HCT116 (cell line): Measurements from ENCODE around the gene HSPA9. TPM values are rescaled to one million over a fixed set of nuclear protein-coding genes. Genes with fewer than 3 reads are reported as not detected.

Experiments
- ATAC-seq: fragments of 200-7000 bp; cut with Tn5 transposase; 2 replicates; pipeline ENCODE4 v1.9.1; 2020; ENCODE audit warnings: mild to moderate bottlenecking, moderate library complexity
- BruUV-seq: library from RNA; stranded (reverse); fragments of 400-500 nt; replicated peaks from 2 replicates; lab custom pipeline; 2021; lab: Mats Ljungman, UMichigan
- CTCF ChIA-PET: fragments of 300-600 bp; sonication (Branson Sonifier 250); formaldehyde crosslinking; loops from one replicate; lab custom pipeline; 2021; ENCODE audit warnings: antibody characterized with exemption; lab: Charles Lee
- POLR2A ChIA-PET: fragments of 300-600, 350-600 bp; sonication (Branson Sonifier 250); formaldehyde crosslinking; loops from one replicate; lab custom pipeline; 2021; ENCODE audit warnings: antibody characterized with exemption; lab: Charles Lee
- RAD21 ChIA-PET, 2 experiments: fragments of 300-600 bp; sonication (Branson Sonifier 250); formaldehyde crosslinking; loops; one replicate each; lab custom pipeline; 2023; ENCODE audit warnings: low total read pairs in 2 of 2; ENCODE audit not compliant: uncharacterized antibody in 2 of 2, unreplicated experiment in 2 of 2, low non-redundant PET in 1 of 2; lab: Charles Lee
- DNase-seq: peaks from one replicate; pipeline ENCODE4 v3.0.0-alpha.2; 2010; ENCODE audit warnings: low read depth, low spot score
- H2AFZ ChIP-seq: fragments of 200-600 bp; shearing (Covaris generic), sonication (generic); 2 replicates; pipeline ENCODE4 v1.6.1; 2017; ENCODE audit warnings: low read depth, mixed run types, mixed read lengths, antibody characterized with exemption, low read length; ENCODE audit not compliant: poor library complexity, severe bottlenecking
- H3K27ac ChIP-seq: 2 replicates; pipeline ENCODE4 v1.5.1; 2012; ENCODE audit warnings: low read depth, low read length
- H3K27me3 ChIP-seq: fragments of 200-600 bp; sonication (generic); 2 replicates; pipeline ENCODE4 v1.6.1; 2016; ENCODE audit warnings: mixed run types, low read length, mixed read lengths; ENCODE audit not compliant: insufficient read depth
- H3K36me3 ChIP-seq, 2 experiments: fragments of 200-500 bp in 1 of 2; fragments of 200-600 bp in 1 of 2; sonication (Bioruptor generic) in 1 of 2; sonication (generic) in 1 of 2; 2 replicates each; pipeline versions ENCODE4 v1.5.1 to v1.6.1; 2014 to 2016; ENCODE audit warnings: low read length in 2 of 2, inconsistent platforms in 1 of 2, mixed read lengths in 1 of 2, mixed run types in 1 of 2; ENCODE audit not compliant: insufficient read depth in 2 of 2, control insufficient read depth in 1 of 2
- H3K4me1 ChIP-seq, 2 experiments: fragments of 200-600 bp in 1 of 2; sonication (generic) in 1 of 2; 2 replicates each; pipeline versions ENCODE4 v1.5.1 to v1.6.1; 2012 to 2017; ENCODE audit warnings: low read length in 2 of 2, inconsistent platforms in 1 of 2, mild to moderate bottlenecking in 1 of 2, mixed read lengths in 1 of 2, mixed run types in 1 of 2, moderate library complexity in 1 of 2; ENCODE audit not compliant: insufficient read depth in 2 of 2, control insufficient read depth in 1 of 2
- H3K4me2 ChIP-seq: fragments of 200-600 bp; sonication (generic); 2 replicates; pipeline ENCODE4 v1.6.1; 2017; ENCODE audit warnings: mixed run types, low read length, mixed read lengths
- H3K4me3 ChIP-seq, 2 experiments: fragments of 200-600 bp in 1 of 2; sonication (generic) in 1 of 2; replicated peaks in 1 of 2; 2 replicates each; pipeline ENCODE4 v1.5.1; 2011 to 2016; ENCODE audit warnings: low read length in 2 of 2, control low read depth in 1 of 2, low read depth in 1 of 2, mild to moderate bottlenecking in 1 of 2, mixed read lengths in 1 of 2, mixed run types in 1 of 2
- H3K79me2 ChIP-seq: fragments of 200-600 bp; sonication (generic); 2 replicates; pipeline ENCODE4 v1.6.1; 2017; ENCODE audit warnings: mild to moderate bottlenecking, mixed run types, low read length, moderate library complexity, mixed read lengths; ENCODE audit not compliant: insufficient read depth
- H3K9ac ChIP-seq: fragments of 200-600 bp; sonication (generic); 2 replicates; pipeline ENCODE4 v1.6.1; 2016; ENCODE audit warnings: low read length, mixed read lengths
- H3K9me2 ChIP-seq: fragments of 200-600 bp; sonication (generic), shearing (Covaris generic); 2 replicates; pipeline ENCODE4 v1.6.1; 2017; ENCODE audit warnings: mixed run types, mild to moderate bottlenecking, moderate library complexity; ENCODE audit not compliant: insufficient read depth
- H3K9me3 ChIP-seq, 2 experiments: fragments of 200-500 bp in 1 of 2; fragments of 200-600 bp in 1 of 2; sonication (Bioruptor generic) in 1 of 2; sonication (generic) in 1 of 2; 2 replicates each; pipeline ENCODE4 v1.6.1; 2014 to 2017; ENCODE audit warnings: low read length in 2 of 2, mixed read lengths in 2 of 2, inconsistent platforms in 1 of 2, low read depth in 1 of 2, mild to moderate bottlenecking in 1 of 2, mixed run types in 1 of 2, moderate library complexity in 1 of 2; ENCODE audit not compliant: control insufficient read depth in 1 of 2, insufficient read depth in 1 of 2
- H4K20me1 ChIP-seq: fragments of 200-600 bp; sonication (generic), shearing (Covaris generic); 2 replicates; pipeline ENCODE4 v1.6.1; 2017; ENCODE audit warnings: mixed run types, mild to moderate bottlenecking, moderate library complexity; ENCODE audit not compliant: insufficient read depth
- CBX3 ChIP-seq: IDR thresholded peaks from 2 replicates; pipeline ENCODE4 v1.6.1; 2012; ENCODE audit warnings: low read depth
- EGR1 ChIP-seq: IDR thresholded peaks from 2 replicates; pipeline ENCODE4 v1.6.1; 2012; ENCODE audit warnings: low read depth
- ELF1 ChIP-seq: IDR thresholded peaks from 2 replicates; pipeline ENCODE4 v1.6.1; 2012; ENCODE audit warnings: low read depth, borderline replicate concordance
- EZH2 ChIP-seq: fragments of 200-600 bp; sonication (generic); IDR thresholded peaks from 2 replicates; pipeline ENCODE4 v1.6.1; 2017; ENCODE audit warnings: antibody characterized with exemption, mixed run types
- FOSL1 ChIP-seq: IDR thresholded peaks from 2 replicates; pipeline ENCODE4 v1.6.1; 2012; ENCODE audit warnings: low read depth
- JUND ChIP-seq: IDR thresholded peaks from 2 replicates; pipeline ENCODE4 v1.6.1; 2012
- POLR2A ChIP-seq: IDR thresholded peaks from 2 replicates; pipeline ENCODE4 v1.7.0; 2011; ENCODE audit warnings: borderline replicate concordance; ENCODE audit not compliant: insufficient read depth, insufficient read length; ENCODE audit errors: extremely low read depth
- RAD21 ChIP-seq: IDR thresholded peaks from 2 replicates; pipeline ENCODE4 v1.6.1; 2012; ENCODE audit warnings: low read depth, mild to moderate bottlenecking
- SIN3A ChIP-seq: IDR thresholded peaks from 2 replicates; pipeline ENCODE4 v1.6.1; 2012; ENCODE audit warnings: low read depth
- SP1 ChIP-seq: IDR thresholded peaks from 2 replicates; pipeline ENCODE4 v1.6.1; 2012; ENCODE audit warnings: low read depth
- SRF ChIP-seq: IDR thresholded peaks from 2 replicates; pipeline ENCODE4 v1.6.1; 2012; ENCODE audit warnings: low read depth
- TCF7L2 ChIP-seq: IDR thresholded peaks from 2 replicates; pipeline ENCODE4 v1.7.0; 2011; ENCODE audit warnings: borderline replicate concordance, inconsistent platforms; ENCODE audit not compliant: insufficient read depth, insufficient read length; ENCODE audit errors: extremely low read depth
- YY1 ChIP-seq: IDR thresholded peaks from 2 replicates; pipeline ENCODE4 v1.6.1; 2011; ENCODE audit warnings: low read length, low read depth, moderate library complexity, mild to moderate bottlenecking; ENCODE audit not compliant: insufficient replicate concordance; ENCODE audit errors: extremely low read depth
- ZFX ChIP-seq: fragments of 450-650 bp; IDR thresholded peaks from 2 replicates; pipeline ENCODE4 v1.6.1; 2017
- intact Hi-C: fragments of 100-400 bp; cut with micrococcal nuclease; formaldehyde crosslinking; loops from 2 replicates; pipeline ENCODE4 v1.10.0; 2022
- total RNA-seq: library from RNA; stranded (reverse); gene quantifications from one replicate; pipeline ENCODE4 v1.2.1, GENCODE V29; 2021; ENCODE audit not compliant: unreplicated experiment
- TF ChIP-seq, protein P1 (sequence below), 3 experiments: fragments of 200-600 bp in 1 of 3; sonication (generic) in 1 of 3; IDR thresholded peaks in 2 of 3; conservative IDR thresholded peaks in 1 of 3; 2 replicates each; pipeline ENCODE4 v1.5.1; 2012 to 2017; ENCODE audit warnings: low read depth in 2 of 3, low read length in 2 of 3, antibody characterized with exemption in 1 of 3, borderline replicate concordance in 1 of 3, control low read depth in 1 of 3, mild to moderate bottlenecking in 1 of 3, mixed read lengths in 1 of 3, mixed run types in 1 of 3, moderate library complexity in 1 of 3; ENCODE audit not compliant: insufficient read depth in 1 of 3

Gene HSPA9
- total RNA-seq, 1 experiment from 2014 or later = 486 TPM

DNA sequence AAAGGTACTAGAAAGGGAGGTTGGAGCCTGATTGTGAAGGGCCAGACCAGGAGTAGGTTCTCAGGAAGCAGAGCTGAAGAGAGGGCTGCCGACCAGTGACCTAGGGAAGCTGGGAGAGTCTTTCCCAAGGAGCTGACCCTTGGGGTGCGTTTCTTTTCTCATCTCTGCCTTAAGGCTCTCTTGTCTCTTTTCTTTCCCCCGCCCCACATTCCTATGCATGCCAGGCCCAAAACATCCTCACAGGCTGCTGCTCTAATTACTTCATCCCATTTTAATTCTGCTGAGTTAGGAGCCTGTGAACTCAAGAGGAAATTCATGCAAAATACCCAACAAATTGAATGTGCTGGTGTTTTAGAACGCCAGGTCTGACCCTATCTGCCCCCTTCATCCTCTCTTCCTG, 46.9 kb upstream of the HSPA9 start:
- TF ChIP-seq SIN3A (no peak), EZH2 (no peak), RAD21 (no peak), SRF (no peak), EGR1 (no peak), SP1 (no peak), TCF7L2 (no peak), JUND (no peak), ZFX (no peak), CBX3 (no peak), YY1 (no peak), FOSL1 (no peak), POLR2A (no peak), ELF1 (no peak)
- TF ChIP-seq, protein P1, sequence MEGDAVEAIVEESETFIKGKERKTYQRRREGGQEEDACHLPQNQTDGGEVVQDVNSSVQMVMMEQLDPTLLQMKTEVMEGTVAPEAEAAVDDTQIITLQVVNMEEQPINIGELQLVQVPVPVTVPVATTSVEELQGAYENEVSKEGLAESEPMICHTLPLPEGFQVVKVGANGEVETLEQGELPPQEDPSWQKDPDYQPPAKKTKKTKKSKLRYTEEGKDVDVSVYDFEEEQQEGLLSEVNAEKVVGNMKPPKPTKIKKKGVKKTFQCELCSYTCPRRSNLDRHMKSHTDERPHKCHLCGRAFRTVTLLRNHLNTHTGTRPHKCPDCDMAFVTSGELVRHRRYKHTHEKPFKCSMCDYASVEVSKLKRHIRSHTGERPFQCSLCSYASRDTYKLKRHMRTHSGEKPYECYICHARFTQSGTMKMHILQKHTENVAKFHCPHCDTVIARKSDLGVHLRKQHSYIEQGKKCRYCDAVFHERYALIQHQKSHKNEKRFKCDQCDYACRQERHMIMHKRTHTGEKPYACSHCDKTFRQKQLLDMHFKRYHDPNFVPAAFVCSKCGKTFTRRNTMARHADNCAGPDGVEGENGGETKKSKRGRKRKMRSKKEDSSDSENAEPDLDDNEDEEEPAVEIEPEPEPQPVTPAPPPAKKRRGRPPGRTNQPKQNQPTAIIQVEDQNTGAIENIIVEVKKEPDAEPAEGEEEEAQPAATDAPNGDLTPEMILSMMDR (IDR thresholded peaks at IDR 0.05 in 2 of 3, conservative IDR thresholded peaks at IDR 0.05 in 1 of 3; ENCODE audit: borderline replicate concordance in 1 of 3, insufficient read depth in 1 of 3, low read depth in 2 of 3, low read length in 2 of 3) = no peak
- H3K36me3 ChIP-seq = no peaks in the 10 kb centered on the region
- H3K9me3 ChIP-seq = no peaks in the 10 kb centered on the region
- no peaks in the 10 kb centered on the region for H3K9me2 ChIP-seq
- no peaks in the 10 kb centered on the region for H3K27me3 ChIP-seq
- no peak overlapping the region for H3K4me3 ChIP-seq
- no TSS peak for BruUV-seq
- H4K20me1 ChIP-seq = no peaks in the 10 kb centered on the region
- H3K4me2 ChIP-seq = no peak overlapping the region
- RAD21 ChIA-PET = no interaction called here
- POLR2A ChIA-PET = no interaction called here
- no peak overlapping the region for H2AFZ ChIP-seq
- no peak overlapping the region for H3K27ac ChIP-seq
- no peak overlapping the region for H3K9ac ChIP-seq
- peaks cover 0 to 7% of the 10 kb centered on the region in 2 experiments; a peak in 1 of 4 replicates for H3K4me1 ChIP-seq
- CTCF ChIA-PET = no interaction called here
- no peak for DNase-seq
- ATAC-seq = no peak
- intact Hi-C loops = no loop called here
- no peaks in the 10 kb centered on the region for H3K79me2 ChIP-seq
